ENCODE measurements around the gene FOXO3. TPM values are rescaled to one million over a fixed set of nuclear protein-coding genes. Genes with fewer than 3 reads are reported as not detected.

The FOXO3 gene
- total and polyA plus RNA-seq, 2 of the 8 experiments (the other 6 are each of a cell fraction or from before 2014, with no cell fraction given), result 13.1 to 19.3 TPM

GRCh38 chr6:108604156-108604555, 43.4 kb downstream of the FOXO3 start (continued):
- TF ChIP-seq CTCF (IDR thresholded peaks at IDR 0.05; ENCODE audit: control extremely low read depth in 1 of 3, insufficient read depth in 1 of 3, low read depth in 1 of 3, low read length in 3 of 3) (no peak), EZH2 (IDR thresholded peaks at IDR 0.05; ENCODE audit: low read depth, low read length, severe bottlenecking) (no peak), CBX5 (IDR thresholded peaks at IDR 0.05; ENCODE audit: low read depth, low read length) (no peak), KDM4A (IDR thresholded peaks at IDR 0.05; ENCODE audit: low read depth, low read length, severe bottlenecking) (no peak), POLR2AphosphoS5 (IDR thresholded peaks at IDR 0.05; ENCODE audit: low read depth, low read length) (no peak), BACH1 (IDR thresholded peaks at IDR 0.05; ENCODE audit: low read length) (no peak), KDM1A (IDR thresholded peaks at IDR 0.05; ENCODE audit: borderline replicate concordance, low read length) (no peak)
